Thyroid gland (tissue), 4 donors: ENCODE results near the gene PVALB.

ENCODE experiments used
- CTCF ChIP-seq, 6 experiments: fragments of 200-600 bp in 3 of 6; fragments of 450-650 bp in 3 of 6; sonication (generic) in 3 of 6; IDR thresholded peaks; one replicate each; pipeline ENCODE4 v1.5.1; 2016 to 2019; ENCODE audit warnings: antibody characterized with exemption in 6 of 6, mild to moderate bottlenecking in 2 of 6, inconsistent platforms in 1 of 6, moderate library complexity in 1 of 6
- POLR2A ChIP-seq, 2 donors: fragments of 450-650 bp; IDR thresholded peaks; one replicate each; pipeline ENCODE4 v1.6.1; 2017; ENCODE audit warnings: antibody characterized with exemption in 2 of 2, mild to moderate bottlenecking in 2 of 2, moderate library complexity in 1 of 2

DNA sequence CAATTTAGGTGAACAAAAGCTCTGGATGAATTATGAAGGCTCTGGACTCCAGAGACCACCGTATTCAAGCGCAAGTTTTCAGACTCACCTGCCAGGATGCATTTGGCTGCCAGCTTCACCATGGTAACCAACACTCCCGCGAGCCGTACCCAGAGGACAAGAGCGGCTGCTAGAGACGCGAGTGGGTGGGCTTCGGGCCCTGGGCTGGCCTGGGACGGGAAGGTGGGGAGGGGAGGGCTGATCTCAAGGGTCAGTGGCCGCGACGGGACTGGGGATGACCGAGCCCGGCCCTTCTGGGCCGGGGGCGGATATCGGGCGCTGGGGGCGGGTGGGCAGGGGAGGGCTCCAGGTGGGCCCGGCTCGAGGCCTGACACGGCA lies 41.3 kb downstream of the PVALB start:
- TF ChIP-seq CTCF (IDR thresholded peaks at IDR 0.05) (no peak), POLR2A (IDR thresholded peaks at IDR 0.05) (no peak)
